ENCODE measurements around the gene MYH7. TPM values are rescaled to one million over a fixed set of nuclear protein-coding genes. Genes with fewer than 3 reads are reported as not detected.

MYH7 gene
- polyA plus RNA-seq, 1 donor (not counting 4 experiments of a cell fraction or from before 2014, with no cell fraction given) = not detected

GRCh38 chr14:23449314-23449713 lies 13.9 kb upstream of the MYH7 start:
- Histone ChIP-seq H3K36me3 (ENCODE audit: control insufficient read depth in 2 of 2, extremely low read depth in 1 of 2, insufficient read depth in 2 of 2, low read length in 2 of 2) (no peaks in the 10 kb centered on the region), H3K4me3 (ENCODE audit: control insufficient read depth in 2 of 3, extremely low read depth in 1 of 3, insufficient read depth in 2 of 3, low read depth in 1 of 3, low read length in 3 of 3) (no peak overlapping the region), H4K20me1 (ENCODE audit: control insufficient read depth, extremely low read depth, insufficient read depth, low read length) (no peaks in the 10 kb centered on the region), H3K9ac (ENCODE audit: control insufficient read depth, extremely low read depth, insufficient read depth, low read length) (no peak overlapping the region), H2AFZ (ENCODE audit: control insufficient read depth, low read length) (no peak overlapping the region), H3K4me2 (ENCODE audit: control insufficient read depth, extremely low read depth, insufficient read depth, low read depth, low read length) (no peak overlapping the region), H3K27ac (ENCODE audit: control insufficient read depth, insufficient read depth, low read length) (no peak overlapping the region), H3K79me2 (ENCODE audit: control insufficient read depth, insufficient read depth, low read length) (no peaks in the 10 kb centered on the region), H3K9me1 (ENCODE audit: control insufficient read depth, extremely low read depth, insufficient read depth, low read length) (no peaks in the 10 kb centered on the region), H3K9me3 (ENCODE audit: control insufficient read depth, low read depth, low read length) (no peaks in the 10 kb centered on the region), H3K27me3 (ENCODE audit: control insufficient read depth, extremely low read depth, insufficient read depth, low read length) (no peaks in the 10 kb centered on the region), H3K4me1 (ENCODE audit: control insufficient read depth, extremely low read depth, insufficient read depth, low read length) (peaks cover 10% of the 10 kb centered on the region)
- dilution Hi-C loops (cut with MboI; ENCODE audit: extremely low pct_ligation_motif_present, low sequenced_read_pairs) = no loop called here
- FAIRE-seq (no peak), DNase-seq (ENCODE audit: low read depth, low spot score) (no peak)
- no peak for TF ChIP-seq EZH2 (IDR thresholded peaks at IDR 0.05; ENCODE audit: low read length)
- TF ChIP-seq CTCF (optimal IDR thresholded peaks at IDR 0.05 in 1 of 3, IDR thresholded peaks at IDR 0.05 in 1 of 3, conservative IDR thresholded peaks at IDR 0.05 in 1 of 3; ENCODE audit: extremely low read depth in 1 of 3, insufficient read depth in 2 of 3, low read length in 3 of 3) = no peak

- peaks cover 5% of the 10 kb centered on the region for H3K4me1 ChIP-seq (ENCODE audit: control insufficient read depth, extremely low read depth, insufficient read depth, low read length)
- H3K79me2 ChIP-seq (ENCODE audit: control insufficient read depth, insufficient read depth, low read length) = no peaks in the 10 kb centered on the region
- H3K27me3 ChIP-seq (ENCODE audit: control insufficient read depth, extremely low read depth, insufficient read depth, low read length) = no peaks in the 10 kb centered on the region
- no peak overlapping the region for H2AFZ ChIP-seq (ENCODE audit: control insufficient read depth, low read length)
- dilution Hi-C loops (cut with MboI; ENCODE audit: extremely low pct_ligation_motif_present, low sequenced_read_pairs) = no loop called here
- DNase-seq (ENCODE audit: low read depth, low spot score) (no peak), FAIRE-seq (no peak)
- H3K9me1 ChIP-seq (ENCODE audit: control insufficient read depth, extremely low read depth, insufficient read depth, low read length) = no peaks in the 10 kb centered on the region
- no peak overlapping the region for H3K27ac ChIP-seq (ENCODE audit: control insufficient read depth, insufficient read depth, low read length)
- H3K9ac ChIP-seq (ENCODE audit: control insufficient read depth, extremely low read depth, insufficient read depth, low read length) = no peak overlapping the region
- TF ChIP-seq CTCF (optimal IDR thresholded peaks at IDR 0.05 in 1 of 3, IDR thresholded peaks at IDR 0.05 in 1 of 3, conservative IDR thresholded peaks at IDR 0.05 in 1 of 3; ENCODE audit: extremely low read depth in 1 of 3, insufficient read depth in 2 of 3, low read length in 3 of 3) = no peak
- no peak for TF ChIP-seq EZH2 (IDR thresholded peaks at IDR 0.05; ENCODE audit: low read length)
- no peaks in the 10 kb centered on the region for H3K9me3 ChIP-seq (ENCODE audit: control insufficient read depth, low read depth, low read length)
- no peaks in the 10 kb centered on the region for H4K20me1 ChIP-seq (ENCODE audit: control insufficient read depth, extremely low read depth, insufficient read depth, low read length)
- no peak overlapping the region for H3K4me3 ChIP-seq (ENCODE audit: control insufficient read depth in 2 of 3, extremely low read depth in 1 of 3, insufficient read depth in 2 of 3, low read depth in 1 of 3, low read length in 3 of 3)
- no peaks in the 10 kb centered on the region for H3K36me3 ChIP-seq (ENCODE audit: control insufficient read depth in 2 of 2, extremely low read depth in 1 of 2, insufficient read depth in 2 of 2, low read length in 2 of 2)
- no peak overlapping the region for H3K4me2 ChIP-seq (ENCODE audit: control insufficient read depth, extremely low read depth, insufficient read depth, low read depth, low read length)
Measured at GRCh38 chr14:23447361-23448350, 12.2 kb upstream of the MYH7 start.
